IMR-90 (cell line): ENCODE data around the gene YAE1. TPM values are rescaled to one million over a fixed set of nuclear protein-coding genes. Genes with fewer than 3 reads are reported as not detected.

Experiments used
- ATAC-seq: fragments of 200-7000 bp; cut with Tn5 transposase; 2 replicates; pipeline ENCODE4 v1.9.1; 2020; ENCODE audit warnings: low read depth, mild to moderate bottlenecking, moderate library complexity
- BruUV-seq: library from RNA; stranded (reverse); fragments of 400-500 nt; replicated peaks from 2 replicates; lab custom pipeline; 2021; lab: Mats Ljungman, UMichigan
- CTCF ChIA-PET: fragments of 300-600 bp; formaldehyde crosslinking; extraction: SDS; loops from one replicate; lab custom pipeline; 2021; ENCODE audit warnings: antibody characterized with exemption; lab: Yijun Ruan, JAX
- POLR2A ChIA-PET: fragments of 300-600 bp; sonication (Branson Sonifier 250); formaldehyde crosslinking; loops from one replicate; lab custom pipeline; 2022; ENCODE audit warnings: antibody characterized with exemption; ENCODE audit not compliant: unreplicated experiment; lab: Charles Lee
- DNase-seq: peaks from one replicate; pipeline ENCODE4 v3.0.0; 2013
- H2AFZ ChIP-seq: replicated peaks from 2 replicates; pipeline ENCODE3; 2013; ENCODE audit warnings: low read length, mild to moderate bottlenecking; ENCODE audit not compliant: poor library complexity
- H2AK5ac ChIP-seq: 2 replicates; pipeline ENCODE4 v1.6.1; 2013; ENCODE audit warnings: low read depth, low read length, inconsistent platforms
- H2AK9ac ChIP-seq: replicated peaks from 2 replicates; pipeline ENCODE3; 2013; ENCODE audit warnings: mild to moderate bottlenecking, low read depth, low read length, moderate library complexity; ENCODE audit not compliant: poor library complexity
- H2BK120ac ChIP-seq: 2 replicates; pipeline ENCODE4 v1.6.1; 2013; ENCODE audit warnings: low read depth, low read length, inconsistent platforms
- H2BK15ac ChIP-seq: 3 replicates; pipeline ENCODE4 v1.6.1; 2013; ENCODE audit warnings: low read depth, low read length, inconsistent platforms
- H2BK20ac ChIP-seq: 2 replicates; pipeline ENCODE4 v1.6.1; 2013; ENCODE audit warnings: low read depth, mild to moderate bottlenecking, inconsistent platforms, low read length, moderate library complexity
- H2BK5ac ChIP-seq: 2 replicates; pipeline ENCODE4 v1.6.1; 2013; ENCODE audit warnings: mild to moderate bottlenecking, low read depth, low read length, inconsistent platforms; ENCODE audit not compliant: poor library complexity, severe bottlenecking
- H3K14ac ChIP-seq: replicated peaks from 2 replicates; pipeline ENCODE4 v1.6.1; 2013; ENCODE audit warnings: low read depth, low read length, inconsistent platforms
- H3K18ac ChIP-seq: 2 replicates; pipeline ENCODE4 v1.6.1; 2013; ENCODE audit warnings: low read depth, low read length, control low read depth
- H3K23ac ChIP-seq: 2 replicates; pipeline ENCODE4 v1.6.1; 2013; ENCODE audit warnings: low read depth, low read length, inconsistent platforms
- H3K27ac ChIP-seq: 2 replicates; pipeline ENCODE4 v1.5.1; 2013; ENCODE audit warnings: mild to moderate bottlenecking, control low read depth, low read length; ENCODE audit not compliant: insufficient read depth
- H3K27me3 ChIP-seq: 2 replicates; pipeline ENCODE4 v1.6.1; 2013; ENCODE audit warnings: low read length; ENCODE audit not compliant: control insufficient read depth, insufficient read depth
- H3K36me3 ChIP-seq: 2 replicates; pipeline ENCODE4 v1.6.1; 2013; ENCODE audit warnings: low read length, mixed read lengths; ENCODE audit not compliant: control insufficient read depth, insufficient read depth
- H3K4ac ChIP-seq: 2 replicates; pipeline ENCODE4 v1.6.1; 2013; ENCODE audit warnings: low read depth, low read length, inconsistent platforms
- H3K4me1 ChIP-seq: 2 replicates; pipeline ENCODE4 v1.6.1; 2013; ENCODE audit warnings: low read length, mixed read lengths; ENCODE audit not compliant: control insufficient read depth, insufficient read depth
- H3K4me2 ChIP-seq: 2 replicates; pipeline ENCODE4 v1.6.1; 2013; ENCODE audit warnings: low read depth, mild to moderate bottlenecking, control low read depth, low read length, moderate library complexity
- H3K4me3 ChIP-seq: 2 replicates; pipeline ENCODE4 v1.5.1; 2013; ENCODE audit warnings: low read depth, mild to moderate bottlenecking, control low read depth, low read length, moderate library complexity; ENCODE audit not compliant: insufficient read depth
- H3K56ac ChIP-seq: 2 replicates; pipeline ENCODE4 v1.6.1; 2013; ENCODE audit warnings: low read length, inconsistent platforms; ENCODE audit not compliant: insufficient read depth; ENCODE audit errors: extremely low read depth
- H3K79me1 ChIP-seq, 2 experiments: 2 replicates each; pipeline ENCODE4 v1.6.1; 2013; ENCODE audit warnings: low read length in 2 of 2, inconsistent platforms in 1 of 2, low read depth in 1 of 2
- H3K9ac ChIP-seq: 2 replicates; pipeline ENCODE4 v1.6.1; 2013; ENCODE audit warnings: low read depth, low read length, control low read depth
- H3K9me1 ChIP-seq: 2 replicates; pipeline ENCODE4 v1.6.1; 2013; ENCODE audit warnings: low read length, inconsistent platforms; ENCODE audit not compliant: insufficient read depth
- H3K9me3 ChIP-seq: 2 replicates; pipeline ENCODE4 v1.6.1; 2013; ENCODE audit warnings: low read length; ENCODE audit not compliant: control insufficient read depth, insufficient read depth
- H4K20me1 ChIP-seq: 2 replicates; pipeline ENCODE4 v1.6.1; 2013; ENCODE audit warnings: low read length, inconsistent platforms; ENCODE audit not compliant: insufficient read depth
- H4K5ac ChIP-seq: 2 replicates; pipeline ENCODE4 v1.6.1; 2013; ENCODE audit warnings: mild to moderate bottlenecking, low read depth, low read length, control low read depth
- H4K8ac ChIP-seq, 2 experiments: 2 replicates each; pipeline ENCODE4 v1.6.1; 2013; ENCODE audit warnings: low read depth in 2 of 2, low read length in 2 of 2, control low read depth in 1 of 2, inconsistent platforms in 1 of 2
- H4K91ac ChIP-seq: 2 replicates; pipeline ENCODE4 v1.6.1; 2013; ENCODE audit warnings: low read depth, low read length, inconsistent platforms; ENCODE audit not compliant: insufficient read depth
- BHLHE40 ChIP-seq: fragments of 150-350 bp; IDR thresholded peaks from 2 replicates; pipeline ENCODE4 v1.6.1; 2016; ENCODE audit warnings: mild to moderate bottlenecking, low read depth, low read length
- CEBPB ChIP-seq: IDR thresholded peaks from 2 replicates; pipeline ENCODE4 v1.6.1; 2012; ENCODE audit warnings: low read depth, low read length, improper control_type of control experiment
- CHD1 ChIP-seq: IDR thresholded peaks from 2 replicates; pipeline ENCODE4 v1.6.1; 2012; ENCODE audit warnings: low read depth, low read length, improper control_type of control experiment
- FOS ChIP-seq: fragments of 150-350 bp; IDR thresholded peaks from 2 replicates; pipeline ENCODE4 v1.6.1; 2016; ENCODE audit warnings: low read depth, low read length
- MAFK ChIP-seq: IDR thresholded peaks from 2 replicates; pipeline ENCODE4 v1.6.1; 2012; ENCODE audit warnings: low read depth, low read length, improper control_type of control experiment
- MAZ ChIP-seq: IDR thresholded peaks from 2 replicates; pipeline ENCODE4 v1.6.1; 2012; ENCODE audit warnings: low read depth, mild to moderate bottlenecking, low read length, improper control_type of control experiment, moderate library complexity, borderline replicate concordance
- NFE2L2 ChIP-seq: fragments of 150-350 bp; IDR thresholded peaks from 2 replicates; pipeline ENCODE4 v1.6.1; 2016; ENCODE audit warnings: low read depth, mild to moderate bottlenecking, low read length
- POLR2A ChIP-seq: IDR thresholded peaks from 2 replicates; pipeline ENCODE4 v1.6.1; 2012; ENCODE audit warnings: mild to moderate bottlenecking, low read depth, low read length
- RCOR1 ChIP-seq: IDR thresholded peaks from 2 replicates; pipeline ENCODE4 v1.6.1; 2012; ENCODE audit warnings: mild to moderate bottlenecking, low read length, improper control_type of control experiment; ENCODE audit not compliant: insufficient replicate concordance
- RFX5 ChIP-seq: IDR thresholded peaks from 2 replicates; pipeline ENCODE4 v1.8.0; 2012; ENCODE audit warnings: low read depth, mild to moderate bottlenecking, low read length, moderate library complexity
- SMC3 ChIP-seq: fragments of 150-350 bp; IDR thresholded peaks from 2 replicates; pipeline ENCODE4 v1.6.1; 2016; ENCODE audit warnings: low read depth, mild to moderate bottlenecking, antibody characterized with exemption, low read length, moderate library complexity
- whole genome bisulfite sequencing, 2 experiments: methylation state at CpG; one replicate each; pipeline versions ENCODE4 v1.1.5 to v1.1.7; 2013; ENCODE audit warnings: missing lambda C conversion rate in 2 of 2; ENCODE audit not compliant: insufficient read length in 1 of 2; ENCODE audit errors: extremely low coverage in 2 of 2; 5-methylcytosine and 5-hydroxymethylcytosine counted together
- dilution Hi-C: fragments of 300-500 bp; cut with HindIII; formaldehyde crosslinking; loops from one replicate; pipeline ENCODE4 v1.14.3; 2018; ENCODE audit warnings: low sequenced_read_pairs; ENCODE audit not compliant: unreplicated experiment
- in situ Hi-C: fragments of 300-500 bp; cut with MboI; formaldehyde crosslinking; loops from 3 replicates; pipeline ENCODE4 v1.14.3; 2019; ENCODE audit warnings: low sequenced_read_pairs, inconsistent platforms, mixed read lengths
- intact Hi-C: fragments of 100-400 bp; cut with micrococcal nuclease; formaldehyde crosslinking; loops from 2 replicates; pipeline ENCODE4 v1.10.0; 2022
- polyA plus RNA-seq, 3 experiments: library from polyadenylated mRNA; depleted of rRNA; stranded (reverse); fragments of >200 nt; gene quantifications; 2 replicates each; pipeline ENCODE4 v1.2.3, GENCODE V29; 2012; ENCODE audit warnings: low replicate concordance in 1 of 3
- total RNA-seq: library from RNA; depleted of rRNA; stranded (reverse); fragments of >200 nt; gene quantifications from 2 replicates; pipeline ENCODE4 v1.2.3, GENCODE V29; 2012
- TF ChIP-seq, protein P1 (sequence below): conservative IDR thresholded peaks from 2 replicates; pipeline ENCODE4 v1.5.1; 2012; ENCODE audit warnings: mild to moderate bottlenecking, low read depth, low read length, improper control_type of control experiment
- TF ChIP-seq, protein P2 (sequence below): fragments of 150-350 bp; IDR thresholded peaks from 2 replicates; pipeline ENCODE4 v1.6.1; 2016; ENCODE audit warnings: low read depth, mild to moderate bottlenecking, low read length, moderate library complexity, borderline replicate concordance

The YAE1 gene
- total and polyA plus RNA-seq, 2 of the 4 experiments (the other 2 are of a cell fraction) = 28.6 to 36.7 TPM

DNA sequence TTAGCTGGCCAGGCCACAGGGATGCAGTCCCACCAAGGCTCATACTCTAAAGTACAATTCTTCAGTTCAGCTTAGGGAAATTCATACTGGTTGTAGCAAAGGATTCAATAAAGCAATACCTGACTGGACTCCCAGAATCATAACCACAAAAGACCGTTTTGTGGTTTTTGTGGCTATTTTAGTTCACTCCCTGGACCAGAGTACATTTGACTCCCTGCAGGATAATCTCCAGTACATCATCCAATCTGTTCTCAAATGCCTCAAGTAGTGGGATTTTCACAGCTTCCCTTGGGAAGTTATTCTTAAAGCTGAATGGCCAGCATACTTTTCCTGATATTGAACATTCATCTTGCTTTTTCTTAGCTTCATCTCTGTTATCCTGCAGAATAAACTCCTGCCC lies 29.3 kb upstream of the YAE1 start:
- no peaks in the 10 kb centered on the region for H4K20me1 ChIP-seq
- peaks cover 8% of the 10 kb centered on the region for H3K27me3 ChIP-seq
- ChIA-PET POLR2A (no interaction called here), CTCF (no interaction called here)
- H3K56ac ChIP-seq = no peak overlapping the region
- H2BK5ac ChIP-seq = no peak overlapping the region
- H4K91ac ChIP-seq = no peak overlapping the region
- no peak overlapping the region for H3K27ac ChIP-seq
- H3K14ac ChIP-seq = no peak overlapping the region
- H2AFZ ChIP-seq = no peak overlapping the region
- no peak for DNase-seq
- no peak for ATAC-seq
- H3K18ac ChIP-seq = no peak overlapping the region
- H3K36me3 ChIP-seq = no peaks in the 10 kb centered on the region
- TF ChIP-seq SMC3 = no peak
- no peak for TF ChIP-seq FOS
- no peak for TF ChIP-seq RFX5
- no peak for TF ChIP-seq MAZ
- TF ChIP-seq, protein P1, sequence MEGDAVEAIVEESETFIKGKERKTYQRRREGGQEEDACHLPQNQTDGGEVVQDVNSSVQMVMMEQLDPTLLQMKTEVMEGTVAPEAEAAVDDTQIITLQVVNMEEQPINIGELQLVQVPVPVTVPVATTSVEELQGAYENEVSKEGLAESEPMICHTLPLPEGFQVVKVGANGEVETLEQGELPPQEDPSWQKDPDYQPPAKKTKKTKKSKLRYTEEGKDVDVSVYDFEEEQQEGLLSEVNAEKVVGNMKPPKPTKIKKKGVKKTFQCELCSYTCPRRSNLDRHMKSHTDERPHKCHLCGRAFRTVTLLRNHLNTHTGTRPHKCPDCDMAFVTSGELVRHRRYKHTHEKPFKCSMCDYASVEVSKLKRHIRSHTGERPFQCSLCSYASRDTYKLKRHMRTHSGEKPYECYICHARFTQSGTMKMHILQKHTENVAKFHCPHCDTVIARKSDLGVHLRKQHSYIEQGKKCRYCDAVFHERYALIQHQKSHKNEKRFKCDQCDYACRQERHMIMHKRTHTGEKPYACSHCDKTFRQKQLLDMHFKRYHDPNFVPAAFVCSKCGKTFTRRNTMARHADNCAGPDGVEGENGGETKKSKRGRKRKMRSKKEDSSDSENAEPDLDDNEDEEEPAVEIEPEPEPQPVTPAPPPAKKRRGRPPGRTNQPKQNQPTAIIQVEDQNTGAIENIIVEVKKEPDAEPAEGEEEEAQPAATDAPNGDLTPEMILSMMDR = no peak
- TF ChIP-seq POLR2A = no peak
- no peak for TF ChIP-seq MAFK
- TF ChIP-seq, protein P2, sequence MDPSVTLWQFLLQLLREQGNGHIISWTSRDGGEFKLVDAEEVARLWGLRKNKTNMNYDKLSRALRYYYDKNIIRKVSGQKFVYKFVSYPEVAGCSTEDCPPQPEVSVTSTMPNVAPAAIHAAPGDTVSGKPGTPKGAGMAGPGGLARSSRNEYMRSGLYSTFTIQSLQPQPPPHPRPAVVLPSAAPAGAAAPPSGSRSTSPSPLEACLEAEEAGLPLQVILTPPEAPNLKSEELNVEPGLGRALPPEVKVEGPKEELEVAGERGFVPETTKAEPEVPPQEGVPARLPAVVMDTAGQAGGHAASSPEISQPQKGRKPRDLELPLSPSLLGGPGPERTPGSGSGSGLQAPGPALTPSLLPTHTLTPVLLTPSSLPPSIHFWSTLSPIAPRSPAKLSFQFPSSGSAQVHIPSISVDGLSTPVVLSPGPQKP = no peak
- TF ChIP-seq BHLHE40 = no peak
- no peak for TF ChIP-seq RCOR1
- no peak for TF ChIP-seq CEBPB
- no peak for TF ChIP-seq NFE2L2
- no peak for TF ChIP-seq CHD1
- no peak overlapping the region for H2BK120ac ChIP-seq
- no peaks in the 10 kb centered on the region for H3K9me3 ChIP-seq
- H4K5ac ChIP-seq = no peak overlapping the region
- H3K4me3 ChIP-seq = no peak overlapping the region
- no peak overlapping the region for H3K9ac ChIP-seq
- H3K79me1 ChIP-seq = no peaks in the 10 kb centered on the region
- no peak overlapping the region for H2AK9ac ChIP-seq
- WGBS, 2 experiments = no CpG with 5 or more reads among the region's 1 CpG
- intact Hi-C loops (no loop called here), in situ Hi-C loops (no loop called here), dilution Hi-C loops (no loop called here)
- H3K4me2 ChIP-seq = no peak overlapping the region
- no peak overlapping the region for H4K8ac ChIP-seq
- H3K4ac ChIP-seq = no peak overlapping the region
- H2BK15ac ChIP-seq = no peak overlapping the region
- no peak overlapping the region for H2BK20ac ChIP-seq
- BruUV-seq = no TSS peak
- no peak overlapping the region for H2AK5ac ChIP-seq
- H3K4me1 ChIP-seq = no peaks in the 10 kb centered on the region
- no peak overlapping the region for H3K23ac ChIP-seq
- no peaks in the 10 kb centered on the region for H3K9me1 ChIP-seq
